ENCODE results near the gene CSRP3. TPM values are rescaled to one million over a fixed set of nuclear protein-coding genes. Genes with fewer than 3 reads are reported as not detected.
A peak's percentile ranks its signal among the peaks of the same experiment; 100 is the strongest.

CSRP3 gene
- total RNA-seq, 1 experiment from 2014 or later: not detected

GRCh38 chr11:19241260-19242178, 39.7 kb upstream of the CSRP3 start:
- H3K9me2 ChIP-seq (ENCODE audit: insufficient read depth): no peaks in the 10 kb centered on the region
- peak overlapping the region; percentile 74 for H3K4me2 ChIP-seq
- CTCF ChIA-PET: interaction anchor here (0.6 kb wide), 1 partner anchor 18 kb away, joined by 15 read pairs; no protein-coding TSS in a partner anchor
- no peaks in the 10 kb centered on the region for H4K20me1 ChIP-seq (ENCODE audit: insufficient read depth)
- TF ChIP-seq, protein P1, sequence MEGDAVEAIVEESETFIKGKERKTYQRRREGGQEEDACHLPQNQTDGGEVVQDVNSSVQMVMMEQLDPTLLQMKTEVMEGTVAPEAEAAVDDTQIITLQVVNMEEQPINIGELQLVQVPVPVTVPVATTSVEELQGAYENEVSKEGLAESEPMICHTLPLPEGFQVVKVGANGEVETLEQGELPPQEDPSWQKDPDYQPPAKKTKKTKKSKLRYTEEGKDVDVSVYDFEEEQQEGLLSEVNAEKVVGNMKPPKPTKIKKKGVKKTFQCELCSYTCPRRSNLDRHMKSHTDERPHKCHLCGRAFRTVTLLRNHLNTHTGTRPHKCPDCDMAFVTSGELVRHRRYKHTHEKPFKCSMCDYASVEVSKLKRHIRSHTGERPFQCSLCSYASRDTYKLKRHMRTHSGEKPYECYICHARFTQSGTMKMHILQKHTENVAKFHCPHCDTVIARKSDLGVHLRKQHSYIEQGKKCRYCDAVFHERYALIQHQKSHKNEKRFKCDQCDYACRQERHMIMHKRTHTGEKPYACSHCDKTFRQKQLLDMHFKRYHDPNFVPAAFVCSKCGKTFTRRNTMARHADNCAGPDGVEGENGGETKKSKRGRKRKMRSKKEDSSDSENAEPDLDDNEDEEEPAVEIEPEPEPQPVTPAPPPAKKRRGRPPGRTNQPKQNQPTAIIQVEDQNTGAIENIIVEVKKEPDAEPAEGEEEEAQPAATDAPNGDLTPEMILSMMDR (conservative IDR thresholded peaks at IDR 0.05): no peak
- no peak for TF ChIP-seq EZH2 (IDR thresholded peaks at IDR 0.05; ENCODE audit: low read depth)
- peaks cover 11% of the 10 kb centered on the region for H3K9me3 ChIP-seq (ENCODE audit: insufficient read depth, low read depth)
- intact Hi-C loops (cut with micrococcal nuclease; ENCODE audit: unreplicated experiment): loop anchor here (1.0 to 10.0 kb wide), 5 partner anchors 41 to 653 kb away; partner anchors contain the start of gene CSRP3
- H3F3A ChIP-seq (ENCODE audit: insufficient read depth, low read depth): peaks cover 41% of the 10 kb centered on the region
- BruUV-seq (replicated peaks): TSS peak; percentile 55
- peaks cover 64% of the 10 kb centered on the region for H3K4me1 ChIP-seq (replicated peaks; ENCODE audit: insufficient read depth)
- POLR2A ChIA-PET (ENCODE audit: unreplicated experiment): interaction anchor here (0.5 to 0.7 kb wide), 3 partner anchors 125 to 301 kb away, joined by 3 to 5 read pairs (median 3); no protein-coding TSS in a partner anchor
- H3K27ac ChIP-seq: peak overlapping the region; percentile 46; the same call in 1 of the 2 replicates
- peaks cover 17% of the 10 kb centered on the region for H3K36me3 ChIP-seq (ENCODE audit: low read depth)
- no peaks in the 10 kb centered on the region for H3K27me3 ChIP-seq (ENCODE audit: insufficient read depth, low read depth)
- peak overlapping the region; percentile 87 for H3K4me3 ChIP-seq
- peak overlapping the region; percentile 70; the same call in 1 of the 2 replicates for H2AFZ ChIP-seq
- DNase-seq: peak in 1 of 2 experiments; percentile 67
- peaks cover 22% of the 10 kb centered on the region for H3K79me2 ChIP-seq (ENCODE audit: low read depth)

DNA sequence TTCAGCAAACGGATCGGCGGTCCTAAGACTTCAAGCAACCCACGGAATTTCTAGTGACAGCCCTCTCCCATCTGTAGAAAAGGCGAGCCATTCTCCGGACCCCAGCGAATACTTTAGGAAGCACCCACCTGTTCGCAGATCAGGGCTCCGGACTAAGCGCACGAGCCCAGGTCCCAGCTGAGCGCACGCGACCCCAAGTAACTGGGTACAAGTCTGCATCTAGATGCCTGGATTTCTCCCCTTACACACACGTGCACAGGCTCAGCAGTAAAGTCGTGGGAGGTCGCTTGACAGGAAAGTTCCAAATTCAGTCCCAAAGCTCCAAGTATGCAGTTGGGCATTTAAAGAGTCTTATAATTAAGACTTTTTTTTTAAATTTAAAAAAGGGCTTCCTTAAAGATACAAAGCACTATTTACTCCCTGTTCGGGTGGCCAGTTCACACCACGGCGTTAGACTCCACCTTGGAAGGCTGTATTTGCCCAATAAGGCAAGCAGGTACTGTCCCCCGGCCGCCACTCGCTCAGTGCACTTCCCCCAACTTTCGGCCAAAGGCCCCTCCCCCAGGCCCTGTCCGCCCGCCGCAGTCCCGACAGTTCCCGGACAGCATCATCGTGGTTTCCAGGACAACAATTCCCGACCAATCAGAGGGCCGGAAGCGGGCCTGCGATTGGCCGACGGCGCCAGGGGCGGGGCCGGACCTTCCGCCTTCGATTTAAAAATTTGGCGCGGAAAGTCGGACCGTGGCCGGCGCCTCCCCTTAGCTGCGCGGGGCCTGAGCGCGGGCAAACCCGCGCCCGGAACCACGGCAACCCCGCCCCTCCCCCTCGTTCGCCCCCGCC, 38.9 kb upstream of the CSRP3 start, which contains the start of gene E2F8:
Gene E2F8, minus strand, starts transcription at position 526 of the 840 bp plus-strand sequence. CDS start 824 bp downstream, outside the sequence.
- H3K27ac ChIP-seq: peak within 1 kb of the TSS; percentile 70
- H2AFZ ChIP-seq: peak within 1 kb of the TSS; percentile 100
- intact Hi-C loops (cut with micrococcal nuclease; ENCODE audit: unreplicated experiment): loop anchor here (1.0 to 10.0 kb wide), 6 partner anchors 40 to 654 kb away; partner anchors contain the start of gene CSRP3
- H3F3A ChIP-seq (ENCODE audit: insufficient read depth, low read depth): peaks cover 34% of the 10 kb centered on the region
- H3K4me2 ChIP-seq: peak within 1 kb of the TSS; percentile 94
- DNase-seq: peak; percentile 94 to 99
- H3K4me3 ChIP-seq: peak within 1 kb of the TSS; percentile 87
- peaks cover 22% of the 10 kb centered on the region for H3K79me2 ChIP-seq (ENCODE audit: low read depth)
- peaks cover 57% of the 10 kb centered on the region for H3K4me1 ChIP-seq (replicated peaks; ENCODE audit: insufficient read depth)
- H4K20me1 ChIP-seq (ENCODE audit: insufficient read depth): no peaks in the 10 kb centered on the region
- no peaks in the 10 kb centered on the region for H3K27me3 ChIP-seq (ENCODE audit: insufficient read depth, low read depth)
- H3K9me3 ChIP-seq (ENCODE audit: insufficient read depth, low read depth): peaks cover 4% of the 10 kb centered on the region; the same call in 1 of the 2 replicates
- peaks cover 18% of the 10 kb centered on the region for H3K36me3 ChIP-seq (ENCODE audit: low read depth)
- CTCF ChIA-PET: interaction anchor here (0.6 kb wide), 1 partner anchor 19 kb away, joined by 15 read pairs; no protein-coding TSS in a partner anchor
- H3K9me2 ChIP-seq (ENCODE audit: insufficient read depth): no peaks in the 10 kb centered on the region
- BruUV-seq (replicated peaks): TSS peak; percentile 54
- TF ChIP-seq, protein P1 (conservative IDR thresholded peaks at IDR 0.05): no peak
- no peak for TF ChIP-seq EZH2 (IDR thresholded peaks at IDR 0.05; ENCODE audit: low read depth)
- POLR2A ChIA-PET (ENCODE audit: unreplicated experiment): interaction anchor here (0.5 to 0.7 kb wide), 3 partner anchors 124 to 302 kb away, joined by 3 to 5 read pairs (median 3); no protein-coding TSS in a partner anchor
